ENCODE data around the gene CROCC2. TPM values are rescaled to one million over a fixed set of nuclear protein-coding genes. Genes with fewer than 3 reads are reported as not detected.

CROCC2 gene
- total RNA-seq, 1 donor from 2014 or later: not detected

DNA sequence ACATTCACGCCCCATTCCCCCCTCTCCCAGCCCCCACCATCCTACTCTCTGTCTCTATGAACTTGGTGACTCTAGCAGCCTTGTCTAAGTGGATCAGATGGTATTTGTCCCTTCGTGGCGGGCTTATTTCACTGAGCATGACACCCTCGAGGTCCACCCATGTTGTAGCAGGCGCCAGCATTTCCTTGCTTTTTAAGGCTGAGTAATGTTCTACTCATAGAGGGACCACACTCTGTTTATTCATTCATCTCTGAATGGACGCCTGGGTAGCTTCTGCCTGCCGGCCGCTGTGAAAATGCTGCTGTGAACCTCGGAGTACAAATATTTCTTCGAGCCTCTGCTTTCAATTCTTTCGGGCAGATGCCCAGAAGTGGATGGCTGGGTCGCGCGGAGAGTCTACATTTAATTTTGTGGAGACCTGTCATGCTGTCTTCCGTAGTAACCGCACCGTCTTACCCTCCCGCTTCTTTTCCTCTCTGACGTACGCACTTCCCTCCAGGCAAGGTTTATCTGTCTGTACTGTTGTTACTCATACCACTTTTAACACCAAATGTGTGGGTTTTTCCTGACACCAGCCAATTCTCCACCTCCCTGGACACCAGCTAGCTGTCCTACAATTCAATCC lies 5.6 kb downstream of the CROCC2 start:
- no peak for DNase-seq (ENCODE audit: low read depth)
- TF ChIP-seq, protein P1, sequence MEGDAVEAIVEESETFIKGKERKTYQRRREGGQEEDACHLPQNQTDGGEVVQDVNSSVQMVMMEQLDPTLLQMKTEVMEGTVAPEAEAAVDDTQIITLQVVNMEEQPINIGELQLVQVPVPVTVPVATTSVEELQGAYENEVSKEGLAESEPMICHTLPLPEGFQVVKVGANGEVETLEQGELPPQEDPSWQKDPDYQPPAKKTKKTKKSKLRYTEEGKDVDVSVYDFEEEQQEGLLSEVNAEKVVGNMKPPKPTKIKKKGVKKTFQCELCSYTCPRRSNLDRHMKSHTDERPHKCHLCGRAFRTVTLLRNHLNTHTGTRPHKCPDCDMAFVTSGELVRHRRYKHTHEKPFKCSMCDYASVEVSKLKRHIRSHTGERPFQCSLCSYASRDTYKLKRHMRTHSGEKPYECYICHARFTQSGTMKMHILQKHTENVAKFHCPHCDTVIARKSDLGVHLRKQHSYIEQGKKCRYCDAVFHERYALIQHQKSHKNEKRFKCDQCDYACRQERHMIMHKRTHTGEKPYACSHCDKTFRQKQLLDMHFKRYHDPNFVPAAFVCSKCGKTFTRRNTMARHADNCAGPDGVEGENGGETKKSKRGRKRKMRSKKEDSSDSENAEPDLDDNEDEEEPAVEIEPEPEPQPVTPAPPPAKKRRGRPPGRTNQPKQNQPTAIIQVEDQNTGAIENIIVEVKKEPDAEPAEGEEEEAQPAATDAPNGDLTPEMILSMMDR (conservative IDR thresholded peaks at IDR 0.05; ENCODE audit: low read depth, low read length): no peak

DNA sequence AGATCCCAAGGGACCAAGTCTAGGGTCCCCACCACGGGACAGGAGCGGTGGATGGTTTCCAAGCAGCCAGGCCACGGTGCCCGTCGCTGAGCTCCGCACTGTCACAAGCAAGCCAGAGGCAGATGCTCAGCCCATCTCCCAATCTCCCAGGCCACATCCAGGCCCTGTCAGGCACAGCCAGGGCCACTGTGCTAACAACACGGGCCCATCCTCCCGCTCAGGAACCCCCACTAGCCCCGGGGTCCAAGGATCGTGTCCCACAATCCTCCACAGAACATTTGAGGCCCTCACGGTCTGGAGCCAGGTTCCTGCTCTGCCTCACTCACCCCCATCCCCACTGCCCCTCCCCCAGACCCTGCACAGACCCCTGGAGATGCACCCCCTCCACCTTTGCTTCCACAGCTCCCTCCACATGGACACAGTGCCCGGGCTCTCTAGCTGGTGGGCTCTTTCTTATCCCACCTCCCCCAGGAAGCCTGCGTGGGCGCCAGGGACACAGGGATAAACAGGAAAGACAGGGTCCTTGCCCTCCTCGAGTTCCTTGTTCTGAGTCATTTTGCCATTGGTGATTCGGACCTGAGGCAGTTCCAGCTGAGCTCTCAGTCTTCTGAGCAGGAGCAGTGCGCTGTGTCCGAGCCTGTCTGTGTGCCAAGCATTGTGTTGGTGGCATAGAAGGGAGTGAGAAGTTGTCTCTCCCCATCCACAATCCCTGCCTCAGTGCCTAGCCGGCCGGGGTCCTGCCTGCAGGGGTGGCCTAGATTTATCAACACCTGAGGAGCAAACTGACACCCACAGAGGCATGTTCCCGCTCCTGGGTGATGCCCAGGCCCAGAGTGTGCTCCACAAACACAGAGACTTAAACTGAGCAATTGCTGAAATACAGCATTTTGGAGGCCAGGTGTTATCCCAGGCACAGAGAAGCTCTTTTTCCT lies 7.0 kb downstream of the CROCC2 start:
- H3K4me3 ChIP-seq (ENCODE audit: low read depth, low read length): no peak overlapping the region
- DNase-seq (ENCODE audit: low read depth): no peak
- TF ChIP-seq, protein P1 (conservative IDR thresholded peaks at IDR 0.05; ENCODE audit: low read depth, low read length): no peak

More for the DNA sequence above, 5.6 kb downstream of the CROCC2 start:
- H3K4me3 ChIP-seq (ENCODE audit: low read depth, low read length): no peak overlapping the region

DNA sequence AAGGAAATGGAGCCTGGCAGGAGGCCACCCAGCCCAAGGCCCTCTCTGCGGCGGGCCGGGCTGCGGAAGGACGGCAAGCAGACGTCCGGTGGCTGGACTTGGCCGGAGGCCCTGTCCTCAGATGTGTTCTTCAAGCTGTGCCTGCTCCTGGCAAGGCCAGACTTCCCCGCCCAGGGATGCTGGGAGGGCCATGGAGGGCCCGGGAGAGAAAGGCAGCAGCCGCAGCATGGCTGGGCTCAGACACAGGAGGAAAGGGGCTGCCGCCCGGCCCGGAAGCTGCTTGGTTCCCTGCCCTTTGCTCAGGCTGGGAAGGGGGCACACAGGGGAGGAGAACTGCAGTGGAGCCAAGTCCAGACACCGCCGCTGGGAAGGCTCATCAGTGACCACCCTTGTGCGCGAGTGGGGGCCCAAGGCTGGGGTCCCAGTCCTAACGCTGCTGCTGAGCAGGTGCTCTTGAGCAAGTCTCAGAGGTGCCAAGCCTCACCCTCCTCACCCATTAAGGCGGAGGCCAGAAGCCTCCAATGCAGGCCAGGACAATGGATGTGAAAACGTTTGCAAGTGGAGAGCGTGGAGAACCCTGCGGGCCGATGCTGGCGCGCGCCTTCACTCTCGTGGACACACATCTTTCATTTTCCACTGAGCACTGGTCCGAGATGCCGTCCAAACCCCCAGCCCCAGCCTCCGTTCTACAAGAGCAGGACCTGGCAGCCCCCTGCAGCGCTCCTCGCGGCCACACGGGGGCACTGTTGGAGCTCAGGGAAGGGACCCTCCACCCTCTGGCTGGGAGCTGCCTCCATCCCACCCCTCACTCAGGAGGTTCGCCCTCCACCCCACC lies 7.9 kb downstream of the CROCC2 start:
- TF ChIP-seq, protein P1 (conservative IDR thresholded peaks at IDR 0.05; ENCODE audit: low read depth, low read length): peak; percentile 76
- no peak for DNase-seq (ENCODE audit: low read depth)
- no peak overlapping the region for H3K4me3 ChIP-seq (ENCODE audit: low read depth, low read length)

DNA sequence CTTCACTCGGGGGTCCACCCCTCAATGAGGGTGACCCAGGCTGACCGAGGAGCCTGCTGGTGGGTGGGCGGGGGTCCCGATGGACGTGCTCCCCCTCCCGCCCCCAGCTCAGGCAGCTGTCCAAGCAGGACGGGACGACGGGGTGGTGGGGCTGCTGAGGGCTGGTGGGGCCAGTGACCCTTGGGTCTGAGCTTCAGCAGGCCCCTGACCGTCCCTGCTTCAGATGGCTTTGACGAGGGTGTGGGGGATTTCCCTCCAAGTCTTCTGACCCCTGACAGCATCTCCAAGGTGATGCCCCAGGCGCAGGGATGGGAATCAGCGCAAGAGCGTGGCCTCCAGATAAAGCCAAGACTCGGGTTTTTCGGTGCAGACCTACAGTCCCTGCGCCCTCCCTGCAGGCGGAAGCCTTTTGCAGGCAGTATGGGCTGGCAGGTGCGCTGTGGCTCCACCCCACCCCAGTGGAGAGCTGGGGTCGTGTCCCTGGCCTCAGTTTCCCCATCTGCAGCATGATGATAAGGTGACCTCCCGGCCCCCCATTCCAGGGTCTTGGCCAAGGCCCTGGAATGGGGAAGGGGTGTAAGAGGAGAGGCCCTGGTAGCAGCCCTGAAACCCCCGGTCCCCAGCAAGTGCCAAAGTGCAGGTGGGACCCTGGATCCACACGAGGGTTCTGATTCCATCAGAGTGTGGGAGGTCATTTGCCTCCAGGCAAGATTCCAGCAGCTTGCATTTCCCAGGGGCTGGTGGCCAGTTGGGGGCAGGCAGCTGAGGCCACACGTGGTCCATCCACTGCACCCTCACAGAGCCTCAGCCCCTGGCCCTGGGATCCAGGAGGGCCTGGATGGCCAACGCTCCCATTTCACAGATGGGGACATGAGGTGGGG lies 8.7 kb downstream of the CROCC2 start:
- no peak overlapping the region for H3K4me3 ChIP-seq (ENCODE audit: low read depth, low read length)
- no peak for DNase-seq (ENCODE audit: low read depth)
- TF ChIP-seq, protein P1 (conservative IDR thresholded peaks at IDR 0.05; ENCODE audit: low read depth, low read length): no peak

DNA sequence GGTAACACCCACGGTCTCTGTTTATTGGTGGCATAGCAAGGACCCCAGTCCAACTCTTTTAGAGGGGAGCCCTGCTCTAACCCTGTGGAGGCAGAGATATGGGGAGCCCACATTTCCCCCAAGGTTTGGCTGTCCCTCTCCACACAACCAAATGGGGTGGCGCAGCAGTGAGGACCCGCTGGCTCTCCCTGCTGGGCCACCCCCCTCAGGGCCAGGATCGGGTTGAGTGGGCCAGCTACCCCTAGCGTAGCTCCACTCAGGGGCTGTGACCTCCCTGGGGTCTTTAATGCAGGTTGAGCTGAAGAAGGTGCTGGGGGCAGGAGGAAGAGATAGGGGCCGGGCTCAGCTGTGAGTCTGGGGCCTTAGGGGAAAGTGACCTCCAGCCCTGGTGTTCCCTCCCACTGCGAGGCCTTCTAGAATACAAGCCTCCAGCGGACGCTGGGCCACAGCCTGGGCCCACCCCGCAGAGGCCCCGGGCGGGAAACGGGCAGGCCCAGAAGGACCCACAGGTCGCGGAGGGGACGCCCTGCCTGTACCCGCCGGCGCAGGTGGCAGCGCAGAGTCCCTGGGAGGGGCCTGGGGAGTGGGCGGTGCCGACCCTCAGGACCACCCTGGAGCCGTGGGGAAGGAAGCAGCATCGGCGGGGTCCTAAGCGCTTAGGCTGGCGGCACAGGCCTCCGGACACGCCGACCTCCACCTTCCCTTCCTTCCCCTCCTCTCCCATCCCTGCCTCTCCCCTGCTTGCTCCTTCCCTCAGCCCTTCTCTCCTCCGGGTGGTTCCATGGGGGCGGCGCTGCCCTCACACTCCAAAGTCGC lies 9.6 kb downstream of the CROCC2 start:
- TF ChIP-seq, protein P1 (conservative IDR thresholded peaks at IDR 0.05; ENCODE audit: low read depth, low read length): no peak
- no peak for DNase-seq (ENCODE audit: low read depth)
- H3K4me3 ChIP-seq (ENCODE audit: low read depth, low read length): no peak overlapping the region
